Measurements from ENCODE around the gene PCSK6.

Gene PCSK6

GRCh38 chr15:101413239-101413638 lies 76.3 kb downstream of the PCSK6 start:
- Histone ChIP-seq H3K9ac (ENCODE audit: low read depth in 1 of 2, low read length in 2 of 2) (no peak overlapping the region), H3K4me1 (ENCODE audit: control insufficient read depth in 2 of 2, insufficient read depth in 2 of 2, low read length in 2 of 2) (no peaks in the 10 kb centered on the region), H3K4me3 (ENCODE audit: low read length in 2 of 2) (no peak overlapping the region), H3K27me3 (ENCODE audit: control insufficient read depth in 2 of 2, insufficient read depth in 2 of 2, low read length in 2 of 2) (no peaks in the 10 kb centered on the region), H3K36me3 (ENCODE audit: control insufficient read depth in 2 of 2, insufficient read depth in 2 of 2, low read length in 2 of 2) (peaks cover 0 to 4% of the 10 kb centered on the region in 2 donors), H3K9me3 (ENCODE audit: control insufficient read depth in 2 of 2, low read length in 2 of 2) (no peaks in the 10 kb centered on the region), H3K27ac (ENCODE audit: low read depth in 2 of 2, low read length in 2 of 2) (no peak overlapping the region)

DNA sequence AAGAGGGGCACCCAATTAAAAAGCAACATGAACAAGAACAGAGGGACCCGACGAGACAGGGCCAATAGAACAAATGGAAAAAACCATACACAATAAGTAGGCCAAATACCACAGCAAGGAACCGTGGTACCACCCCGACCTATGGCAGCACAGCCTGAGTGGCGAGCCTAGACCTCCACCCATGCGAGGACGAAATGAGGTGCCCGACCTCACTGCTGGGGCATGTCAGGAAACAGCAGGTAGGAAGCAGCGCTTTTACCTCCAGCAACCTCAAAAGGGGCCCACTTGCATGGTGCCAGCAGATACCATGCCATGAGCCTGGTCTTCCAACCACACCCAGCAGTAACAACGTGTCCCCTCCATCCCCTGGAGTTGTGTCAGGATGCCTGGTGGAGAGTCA lies 77.9 kb downstream of the PCSK6 start:
- Histone ChIP-seq H3K4me1 (ENCODE audit: control insufficient read depth in 2 of 2, insufficient read depth in 2 of 2, low read length in 2 of 2) (no peaks in the 10 kb centered on the region), H3K9ac (ENCODE audit: low read depth in 1 of 2, low read length in 2 of 2) (no peak overlapping the region), H3K27me3 (ENCODE audit: control insufficient read depth in 2 of 2, insufficient read depth in 2 of 2, low read length in 2 of 2) (no peaks in the 10 kb centered on the region), H3K9me3 (ENCODE audit: control insufficient read depth in 2 of 2, low read length in 2 of 2) (no peaks in the 10 kb centered on the region), H3K27ac (ENCODE audit: low read depth in 2 of 2, low read length in 2 of 2) (no peak overlapping the region), H3K4me3 (ENCODE audit: low read length in 2 of 2) (no peak overlapping the region), H3K36me3 (ENCODE audit: control insufficient read depth in 2 of 2, insufficient read depth in 2 of 2, low read length in 2 of 2) (peaks cover 6 to 8% of the 10 kb centered on the region in 2 donors)

DNA sequence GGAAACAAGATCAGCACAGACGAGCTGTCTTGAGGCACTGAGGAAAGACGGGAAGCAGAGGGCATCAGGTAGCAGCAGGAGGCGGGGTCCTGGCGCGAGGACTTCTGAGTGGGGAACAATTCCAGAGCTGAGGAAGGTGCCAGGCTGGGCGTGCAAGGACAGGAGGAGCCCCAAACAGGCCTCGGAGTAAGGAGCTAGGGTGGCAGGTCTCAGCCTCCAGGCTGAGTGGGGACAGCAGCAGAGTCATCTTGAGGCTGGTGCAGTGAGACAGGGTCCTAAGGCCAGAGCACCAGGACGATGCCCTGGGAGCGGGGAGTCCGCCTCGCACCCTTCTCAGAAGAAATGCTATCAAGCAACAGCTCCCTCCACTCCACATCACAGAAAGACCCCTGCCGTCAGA lies 78.4 kb downstream of the PCSK6 start:
- H3K27me3 ChIP-seq (ENCODE audit: control insufficient read depth in 2 of 2, insufficient read depth in 2 of 2, low read length in 2 of 2) = no peaks in the 10 kb centered on the region
- no peak overlapping the region for H3K4me3 ChIP-seq (ENCODE audit: low read length in 2 of 2)
- no peaks in the 10 kb centered on the region for H3K4me1 ChIP-seq (ENCODE audit: control insufficient read depth in 2 of 2, insufficient read depth in 2 of 2, low read length in 2 of 2)
- H3K27ac ChIP-seq (ENCODE audit: low read depth in 2 of 2, low read length in 2 of 2) = no peak overlapping the region
- H3K9me3 ChIP-seq (ENCODE audit: control insufficient read depth in 2 of 2, low read length in 2 of 2) = no peaks in the 10 kb centered on the region
- peaks cover 6 to 9% of the 10 kb centered on the region in 2 donors for H3K36me3 ChIP-seq (ENCODE audit: control insufficient read depth in 2 of 2, insufficient read depth in 2 of 2, low read length in 2 of 2)
- H3K9ac ChIP-seq (ENCODE audit: low read depth in 1 of 2, low read length in 2 of 2) = no peak overlapping the region

GRCh38 chr15:101410612-101411011 lies 78.9 kb downstream of the PCSK6 start:
- Histone ChIP-seq H3K36me3 (ENCODE audit: control insufficient read depth in 2 of 2, insufficient read depth in 2 of 2, low read length in 2 of 2) (peaks cover 6 to 9% of the 10 kb centered on the region in 2 donors), H3K27me3 (ENCODE audit: control insufficient read depth in 2 of 2, insufficient read depth in 2 of 2, low read length in 2 of 2) (no peaks in the 10 kb centered on the region), H3K9ac (ENCODE audit: low read depth in 1 of 2, low read length in 2 of 2) (no peak overlapping the region), H3K4me3 (ENCODE audit: low read length in 2 of 2) (no peak overlapping the region), H3K27ac (ENCODE audit: low read depth in 2 of 2, low read length in 2 of 2) (no peak overlapping the region), H3K4me1 (ENCODE audit: control insufficient read depth in 2 of 2, insufficient read depth in 2 of 2, low read length in 2 of 2) (no peaks in the 10 kb centered on the region), H3K9me3 (ENCODE audit: control insufficient read depth in 2 of 2, low read length in 2 of 2) (no peaks in the 10 kb centered on the region)

GRCh38 chr15:101409621-101410020 lies 79.9 kb downstream of the PCSK6 start:
- H3K27ac ChIP-seq (ENCODE audit: low read depth in 2 of 2, low read length in 2 of 2) = no peak overlapping the region
- no peaks in the 10 kb centered on the region for H3K4me1 ChIP-seq (ENCODE audit: control insufficient read depth in 2 of 2, insufficient read depth in 2 of 2, low read length in 2 of 2)
- peaks cover 6 to 9% of the 10 kb centered on the region in 2 donors for H3K36me3 ChIP-seq (ENCODE audit: control insufficient read depth in 2 of 2, insufficient read depth in 2 of 2, low read length in 2 of 2)
- H3K9me3 ChIP-seq (ENCODE audit: control insufficient read depth in 2 of 2, low read length in 2 of 2) = no peaks in the 10 kb centered on the region
- no peak overlapping the region for H3K9ac ChIP-seq (ENCODE audit: low read depth in 1 of 2, low read length in 2 of 2)
- H3K4me3 ChIP-seq (ENCODE audit: low read length in 2 of 2) = no peak overlapping the region
- no peaks in the 10 kb centered on the region for H3K27me3 ChIP-seq (ENCODE audit: control insufficient read depth in 2 of 2, insufficient read depth in 2 of 2, low read length in 2 of 2)

GRCh38 chr15:101407966-101408775 lies 81.3 kb downstream of the PCSK6 start:
- Histone ChIP-seq H3K27me3 (ENCODE audit: control insufficient read depth in 2 of 2, insufficient read depth in 2 of 2, low read length in 2 of 2) (no peaks in the 10 kb centered on the region), H3K9ac (ENCODE audit: low read depth in 1 of 2, low read length in 2 of 2) (no peak overlapping the region), H3K27ac (ENCODE audit: low read depth in 2 of 2, low read length in 2 of 2) (no peak overlapping the region), H3K4me3 (ENCODE audit: low read length in 2 of 2) (no peak overlapping the region), H3K9me3 (ENCODE audit: control insufficient read depth in 2 of 2, low read length in 2 of 2) (no peaks in the 10 kb centered on the region), H3K4me1 (ENCODE audit: control insufficient read depth in 2 of 2, insufficient read depth in 2 of 2, low read length in 2 of 2) (no peaks in the 10 kb centered on the region), H3K36me3 (ENCODE audit: control insufficient read depth in 2 of 2, insufficient read depth in 2 of 2, low read length in 2 of 2) (peaks cover 6 to 9% of the 10 kb centered on the region in 2 donors)

DNA sequence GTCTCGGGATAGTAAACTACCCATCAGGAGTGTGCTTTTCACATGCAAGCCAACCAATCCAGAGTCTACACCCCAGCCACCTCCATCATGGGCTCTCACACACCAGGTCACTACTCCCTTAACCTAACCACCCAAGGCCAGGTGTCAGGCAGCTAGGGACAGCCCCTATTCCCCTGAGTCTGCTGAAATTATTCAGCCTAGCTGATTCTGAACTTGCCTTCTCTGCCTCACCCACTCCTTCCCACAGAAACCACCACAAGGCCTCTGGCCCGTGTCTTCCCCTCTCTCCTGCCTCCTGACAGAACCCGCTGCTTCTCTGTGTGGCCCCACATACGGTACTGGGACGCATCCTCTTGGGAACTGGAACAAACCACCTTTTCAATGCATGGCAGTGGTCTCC lies 82.1 kb downstream of the PCSK6 start:
- H3K4me3 ChIP-seq (ENCODE audit: low read length in 2 of 2) = no peak overlapping the region
- H3K36me3 ChIP-seq (ENCODE audit: control insufficient read depth in 2 of 2, insufficient read depth in 2 of 2, low read length in 2 of 2) = peaks cover 6 to 9% of the 10 kb centered on the region in 2 donors
- H3K9ac ChIP-seq (ENCODE audit: low read depth in 1 of 2, low read length in 2 of 2) = no peak overlapping the region
- H3K27ac ChIP-seq (ENCODE audit: low read depth in 2 of 2, low read length in 2 of 2) = no peak overlapping the region
- no peaks in the 10 kb centered on the region for H3K9me3 ChIP-seq (ENCODE audit: control insufficient read depth in 2 of 2, low read length in 2 of 2)
- H3K4me1 ChIP-seq (ENCODE audit: control insufficient read depth in 2 of 2, insufficient read depth in 2 of 2, low read length in 2 of 2) = no peaks in the 10 kb centered on the region
- no peaks in the 10 kb centered on the region for H3K27me3 ChIP-seq (ENCODE audit: control insufficient read depth in 2 of 2, insufficient read depth in 2 of 2, low read length in 2 of 2)

- H3K9me3 ChIP-seq (ENCODE audit: control insufficient read depth in 2 of 2, low read length in 2 of 2) = no peaks in the 10 kb centered on the region
- no peak overlapping the region for H3K27ac ChIP-seq (ENCODE audit: low read depth in 2 of 2, low read length in 2 of 2)
Observed at GRCh38 chr15:101406526-101407195, 82.8 kb downstream of the PCSK6 start.

GRCh38 chr15:101406036-101406435 lies 83.5 kb downstream of the PCSK6 start:
- Histone ChIP-seq H3K9ac (ENCODE audit: low read depth in 1 of 2, low read length in 2 of 2) (no peak overlapping the region), H3K27ac (ENCODE audit: low read depth in 2 of 2, low read length in 2 of 2) (no peak overlapping the region), H3K9me3 (ENCODE audit: control insufficient read depth in 2 of 2, low read length in 2 of 2) (no peaks in the 10 kb centered on the region), H3K36me3 (ENCODE audit: control insufficient read depth in 2 of 2, insufficient read depth in 2 of 2, low read length in 2 of 2) (peaks cover 6 to 8% of the 10 kb centered on the region in 2 donors), H3K4me3 (ENCODE audit: low read length in 2 of 2) (no peak overlapping the region), H3K27me3 (ENCODE audit: control insufficient read depth in 2 of 2, insufficient read depth in 2 of 2, low read length in 2 of 2) (no peaks in the 10 kb centered on the region), H3K4me1 (ENCODE audit: control insufficient read depth in 2 of 2, insufficient read depth in 2 of 2, low read length in 2 of 2) (no peaks in the 10 kb centered on the region)

More at GRCh38 chr15:101406526-101407195, 82.8 kb downstream of the PCSK6 start:
- no peak overlapping the region for H3K9ac ChIP-seq (ENCODE audit: low read depth in 1 of 2, low read length in 2 of 2)
- H3K4me3 ChIP-seq (ENCODE audit: low read length in 2 of 2) = no peak overlapping the region
- H3K36me3 ChIP-seq (ENCODE audit: control insufficient read depth in 2 of 2, insufficient read depth in 2 of 2, low read length in 2 of 2) = peaks cover 6% of the 10 kb centered on the region in 2 donors
- no peaks in the 10 kb centered on the region for H3K27me3 ChIP-seq (ENCODE audit: control insufficient read depth in 2 of 2, insufficient read depth in 2 of 2, low read length in 2 of 2)
- no peaks in the 10 kb centered on the region for H3K4me1 ChIP-seq (ENCODE audit: control insufficient read depth in 2 of 2, insufficient read depth in 2 of 2, low read length in 2 of 2)

DNA sequence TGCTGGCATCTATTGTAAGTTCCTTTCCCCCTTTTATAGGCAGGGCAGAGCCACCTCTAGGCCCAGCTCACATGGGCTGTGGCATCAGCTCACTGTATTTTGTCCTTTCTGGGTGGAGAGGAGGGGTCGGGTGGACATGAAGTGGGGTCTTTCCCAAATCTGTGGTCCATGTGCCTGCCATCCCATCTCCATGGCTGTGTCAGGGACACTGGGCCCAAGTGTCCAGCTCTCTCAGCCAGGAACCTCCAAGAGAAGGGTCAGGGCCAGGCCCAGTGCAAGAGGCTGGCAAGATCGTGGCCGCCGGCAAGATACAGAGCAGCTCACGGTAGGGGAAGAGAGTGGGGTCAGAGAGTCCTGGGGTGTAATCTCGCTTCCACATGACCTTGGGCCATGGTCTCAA lies 85.3 kb downstream of the PCSK6 start:
- peaks cover 6 to 12% of the 10 kb centered on the region in 2 donors for H3K36me3 ChIP-seq (ENCODE audit: control insufficient read depth in 2 of 2, insufficient read depth in 2 of 2, low read length in 2 of 2)
- H3K4me1 ChIP-seq (ENCODE audit: control insufficient read depth in 2 of 2, insufficient read depth in 2 of 2, low read length in 2 of 2) = no peaks in the 10 kb centered on the region
- no peak overlapping the region for H3K4me3 ChIP-seq (ENCODE audit: low read length in 2 of 2)
- no peak overlapping the region for H3K27ac ChIP-seq (ENCODE audit: low read depth in 2 of 2, low read length in 2 of 2)
- no peaks in the 10 kb centered on the region for H3K9me3 ChIP-seq (ENCODE audit: control insufficient read depth in 2 of 2, low read length in 2 of 2)
- no peak overlapping the region for H3K9ac ChIP-seq (ENCODE audit: low read depth in 1 of 2, low read length in 2 of 2)
- H3K27me3 ChIP-seq (ENCODE audit: control insufficient read depth in 2 of 2, insufficient read depth in 2 of 2, low read length in 2 of 2) = no peaks in the 10 kb centered on the region
